Transverse colon (tissue), 4 donors: ENCODE data around the gene TCF7L2. TPM values are rescaled to one million over a fixed set of nuclear protein-coding genes. Genes with fewer than 3 reads are reported as not detected.

Source experiments
- DNase-seq: peaks from one replicate; pipeline ENCODE4 v3.0.0-alpha.2; 2019
- H3K27ac ChIP-seq, 4 donors: fragments of 200-600 bp; sonication (generic); 2 replicates each; pipeline ENCODE4 v1.5.1; 2016 to 2018; ENCODE audit warnings: inconsistent platforms in 4 of 4
- H3K27me3 ChIP-seq: fragments of 200-600 bp; sonication (generic); 2 replicates; pipeline ENCODE4 v1.5.1; 2017; ENCODE audit warnings: inconsistent platforms
- H3K36me3 ChIP-seq, 4 donors: fragments of 200-600 bp; sonication (generic); 2 replicates each; pipeline ENCODE4 v1.5.1; 2017 to 2019; ENCODE audit warnings: inconsistent platforms in 4 of 4
- H3K4me1 ChIP-seq, 4 donors: fragments of 200-600 bp; sonication (generic); 2 replicates each; pipeline ENCODE4 v1.5.1; 2017 to 2020; ENCODE audit warnings: inconsistent platforms in 4 of 4
- H3K4me3 ChIP-seq, 4 donors: fragments of 200-600 bp; sonication (generic); 1 replicate in 1 of 4; 2 replicates in 3 of 4; pipeline versions ENCODE4 v1.5.1 to v1.6.1; 2017 to 2019; ENCODE audit warnings: inconsistent platforms in 4 of 4
- H3K9me3 ChIP-seq, 2 donors: fragments of 200-600 bp; sonication (generic); 2 replicates each; pipeline ENCODE4 v1.5.1; 2017 to 2019; ENCODE audit warnings: inconsistent platforms in 2 of 2
- CTCF ChIP-seq, 5 experiments: fragments of 200-600 bp in 3 of 5; fragments of 450-650 bp in 2 of 5; sonication (generic) in 3 of 5; IDR thresholded peaks; 1 replicate in 2 of 5; 2 replicates in 3 of 5; pipeline ENCODE4 v1.5.1; 2016 to 2017; ENCODE audit warnings: antibody characterized with exemption in 5 of 5, inconsistent platforms in 3 of 5, mild to moderate bottlenecking in 2 of 5, moderate library complexity in 1 of 5
- EP300 ChIP-seq: sonication (generic); formaldehyde crosslinking; IDR thresholded peaks from one replicate; pipeline ENCODE4 v1.6.1; 2017; ENCODE audit warnings: antibody characterized with exemption, low read depth
- POLR2A ChIP-seq: fragments of 450-650 bp; IDR thresholded peaks from one replicate; pipeline ENCODE4 v1.6.1; 2016; ENCODE audit warnings: antibody characterized with exemption, mild to moderate bottlenecking, moderate library complexity
- POLR2AphosphoS5 ChIP-seq, 3 donors: sonication (generic); formaldehyde crosslinking; IDR thresholded peaks; one replicate each; pipeline ENCODE4 v1.6.1; 2016; ENCODE audit warnings: antibody characterized with exemption in 3 of 3
- WGBS, 2 donors: methylation state at CpG; one replicate each; pipeline ENCODE4 v1.1.5; 2018; ENCODE audit warnings: low coverage in 1 of 2; 5-methylcytosine and 5-hydroxymethylcytosine counted together
- in situ Hi-C, 4 donors: fragments of 200-750 bp; cut with MboI; loops; one replicate each; pipeline versions ENCODE4 v1.15.0 to v1.15.1; 2017; ENCODE audit warnings: low sequenced_read_pairs in 3 of 4, low pct_ligation_motif_present in 1 of 4, low pct_unique_long_range_greater_than_20kb in 1 of 4
- intact Hi-C: fragments of 100-400 bp; cut with DNase I; formaldehyde crosslinking; loops from one replicate; pipeline ENCODE4 v1.15.1; 2023; ENCODE audit warnings: low total_unique reads
- total RNA-seq, 4 donors: library from RNA; depleted of rRNA; stranded (reverse); fragments of >200 nt; gene quantifications; one replicate each; pipeline ENCODE4 v1.1.0, GENCODE V29; 2016

Gene TCF7L2
- total RNA-seq, 4 donors from 2014 or later = 84.6 to 249 (median 137) TPM

GRCh38 chr10:112907893-112908292, 42.2 kb upstream of the TCF7L2 start:
- DNase-seq = no peak
- intact Hi-C loops (no loop called here), in situ Hi-C loops (no loop called here)
- 81 to 85% methylated on average over 3 to 6 of the region's 6 CpGs for WGBS, 2 donors
- TF ChIP-seq EP300 = no peak
- TF ChIP-seq POLR2A = no peak
- TF ChIP-seq CTCF (IDR thresholded peaks at IDR 0.05) = no peak
- TF ChIP-seq POLR2AphosphoS5 (IDR thresholded peaks at IDR 0.05) = no peak
- H3K4me3 ChIP-seq = no peak overlapping the region
- H3K36me3 ChIP-seq = no peaks in the 10 kb centered on the region
- no peaks in the 10 kb centered on the region for H3K9me3 ChIP-seq
- H3K27ac ChIP-seq = no peak overlapping the region
- no peaks in the 10 kb centered on the region for H3K27me3 ChIP-seq
- H3K4me1 ChIP-seq = peaks cover 0 to 3% (median 0%) of the 10 kb centered on the region in 4 donors

- no peak for DNase-seq
- Histone ChIP-seq H3K27me3 (no peaks in the 10 kb centered on the region), H3K4me3 (no peak overlapping the region), H3K36me3 (no peaks in the 10 kb centered on the region), H3K27ac (peak overlapping the region in 1 of 4 donors; percentile 9), H3K4me1 (peaks cover 0 to 23% (median 2%) of the 10 kb centered on the region in 4 donors), H3K9me3 (no peaks in the 10 kb centered on the region)
- no peak for TF ChIP-seq POLR2A
- in situ Hi-C loops = no loop called here
- 76 to 83% methylated on average over 2 of the region's 2 CpGs for WGBS, 2 donors
- intact Hi-C loops = no loop called here
These were observed 38.8 kb upstream of the TCF7L2 start for GRCh38 chr10:112911206-112911605.

- WGBS, 2 donors = 38 to 49% methylated on average over 15 of the region's 15 CpGs
- in situ Hi-C loops = no loop called here
- no peaks in the 10 kb centered on the region for H3K9me3 ChIP-seq
- H3K36me3 ChIP-seq = no peaks in the 10 kb centered on the region
- peak overlapping the region; percentile 72 to 85 (median 84) for H3K27ac ChIP-seq
- TF ChIP-seq POLR2AphosphoS5 (IDR thresholded peaks at IDR 0.05) = peak in 2 of 3 donors; percentile 8 to 12
- no peak for TF ChIP-seq CTCF (IDR thresholded peaks at IDR 0.05)
- no peak overlapping the region for H3K4me3 ChIP-seq
- peak; percentile 30 for DNase-seq
- intact Hi-C loops = no loop called here
- peaks cover 0 to 36% (median 6%) of the 10 kb centered on the region in 4 donors for H3K4me1 ChIP-seq
- no peaks in the 10 kb centered on the region for H3K27me3 ChIP-seq
These were observed 37.6 kb upstream of the TCF7L2 start for GRCh38 chr10:112912410-112912928.

GRCh38 chr10:112913255-112913654, 36.8 kb upstream of the TCF7L2 start:
- Histone ChIP-seq H3K27me3 (no peaks in the 10 kb centered on the region), H3K4me3 (no peak overlapping the region), H3K36me3 (no peaks in the 10 kb centered on the region), H3K27ac (peak overlapping the region; percentile 72 to 85 (median 84)), H3K4me1 (peaks cover 0 to 37% (median 6%) of the 10 kb centered on the region in 4 donors), H3K9me3 (no peaks in the 10 kb centered on the region)
- no peak for DNase-seq
- intact Hi-C loops = no loop called here
- 59% methylated on average over 1 of the region's 1 CpG; no CpG with 5 or more reads in 1 of the 2 donors for WGBS, 2 donors
- no peak for TF ChIP-seq CTCF (IDR thresholded peaks at IDR 0.05)
- no peak for TF ChIP-seq EP300
- TF ChIP-seq POLR2A = no peak
- no peak for TF ChIP-seq POLR2AphosphoS5 (IDR thresholded peaks at IDR 0.05)
- in situ Hi-C loops = no loop called here
